Activated T-cell treated with anti-CD3 and anti-CD28 coated beads for 1 hour (primary cell): Measurements from ENCODE around the gene RASSF10.

Experiments used
- DNase-seq: peaks from one replicate; pipeline ENCODE4 v3.0.0-alpha.2; 2020; ENCODE audit warnings: low read depth

RASSF10 gene

DNA sequence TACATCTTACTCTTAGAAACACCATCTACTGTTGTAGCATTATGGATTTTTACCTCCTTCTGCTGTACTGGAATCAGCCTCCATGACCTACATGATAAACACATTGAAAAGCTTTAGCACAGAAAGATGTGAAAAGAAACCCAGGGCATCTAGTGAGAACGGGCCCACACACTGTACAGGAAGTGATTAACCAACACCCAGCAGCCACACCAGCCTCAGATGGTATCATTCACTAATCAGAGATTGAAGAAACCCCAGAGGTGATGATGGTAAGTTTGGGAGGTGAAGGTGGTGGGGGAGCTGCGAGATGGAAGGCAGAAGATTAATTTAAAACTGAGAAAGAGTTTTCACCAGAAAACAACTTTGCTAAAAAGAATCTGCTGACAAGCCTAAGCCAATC, 46.1 kb downstream of the RASSF10 start:
- no peak for DNase-seq

DNA sequence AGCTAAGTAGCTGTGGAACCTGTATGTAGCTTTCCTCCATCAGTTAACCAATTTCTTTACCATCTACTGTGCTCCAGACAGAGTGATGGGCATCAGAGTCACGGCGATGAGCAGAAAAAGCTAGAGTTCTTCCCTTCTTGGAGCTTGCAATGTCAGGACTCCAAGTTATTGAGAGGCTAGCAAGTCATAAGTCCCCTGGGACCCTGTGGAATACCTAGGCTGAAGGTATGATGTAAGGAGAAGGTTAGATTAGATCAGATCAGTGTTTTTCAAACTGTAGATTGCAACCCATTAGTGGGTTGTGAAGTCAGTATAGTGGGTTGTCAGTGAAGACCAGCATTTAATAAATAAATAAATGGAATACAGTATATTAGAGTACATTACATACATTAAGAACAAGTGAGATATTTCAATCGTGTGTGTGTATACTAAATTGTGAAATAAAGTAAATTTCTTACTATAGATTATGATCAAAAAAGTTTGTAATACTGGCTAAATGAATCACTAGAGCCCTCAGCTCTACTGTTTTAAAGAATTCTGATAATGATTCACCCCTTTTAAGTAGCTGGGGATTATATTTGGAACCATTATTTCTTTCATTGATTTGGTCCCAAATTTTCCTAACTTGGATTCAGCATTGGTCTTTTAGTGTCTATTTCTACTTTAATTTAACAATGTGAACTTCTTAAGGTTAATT, 52.3 kb downstream of the RASSF10 start:
- DNase-seq = no peak
